NCI-H446 treated with DMSO at 0.1 percent for 48 hours (cell line): Measurements from ENCODE around the gene BCL11B.
"Not testable (repeated sequence)": the region's sequence is repeated elsewhere in the genome, so short reads cannot be mapped to it uniquely, and the experiment has no call there.

ENCODE experiments used
- DNase-seq: peaks from one replicate; lab custom pipeline; 2025; lab: John Stamatoyannopoulos, UW

BCL11B gene

DNA sequence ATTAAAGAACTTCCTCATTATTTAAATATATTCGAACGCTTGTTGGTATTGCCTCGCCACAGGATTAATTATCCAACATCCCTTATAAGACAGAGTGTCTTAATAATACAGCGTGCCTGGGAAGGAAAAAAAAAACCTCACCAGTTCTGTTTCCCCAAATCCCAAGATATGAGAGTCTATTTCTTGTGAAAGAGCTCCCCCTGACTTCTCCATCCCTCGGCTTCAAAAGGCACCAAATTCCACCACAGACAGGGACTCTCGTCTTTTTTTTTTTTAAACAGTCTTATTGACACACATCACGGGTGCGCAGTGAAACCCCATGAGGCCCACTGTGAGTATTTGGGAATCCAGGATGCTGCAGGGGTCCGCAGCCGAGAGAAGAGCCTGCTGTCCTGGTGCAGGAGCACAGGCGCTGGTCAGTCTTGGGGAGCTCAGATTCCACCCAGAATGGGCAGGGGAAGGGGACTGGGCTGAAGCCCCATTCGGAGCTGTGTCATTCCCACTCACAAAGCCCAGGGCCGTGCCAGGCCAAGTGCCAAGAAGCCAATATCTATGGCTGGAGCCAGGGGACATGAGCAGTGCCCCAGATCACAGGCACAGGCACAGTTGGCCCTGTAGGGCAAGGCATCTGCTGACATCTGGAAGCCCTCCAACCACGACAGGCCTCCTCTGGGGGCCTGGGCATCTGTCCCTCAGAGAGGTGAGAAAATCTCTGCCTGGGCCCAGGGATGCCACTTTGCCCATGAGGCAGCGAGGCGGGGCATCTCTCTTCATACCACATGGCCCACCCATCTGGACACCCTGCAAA, 71.9 kb downstream of the BCL11B start:
- DNase-seq, result peak; percentile 50

DNA sequence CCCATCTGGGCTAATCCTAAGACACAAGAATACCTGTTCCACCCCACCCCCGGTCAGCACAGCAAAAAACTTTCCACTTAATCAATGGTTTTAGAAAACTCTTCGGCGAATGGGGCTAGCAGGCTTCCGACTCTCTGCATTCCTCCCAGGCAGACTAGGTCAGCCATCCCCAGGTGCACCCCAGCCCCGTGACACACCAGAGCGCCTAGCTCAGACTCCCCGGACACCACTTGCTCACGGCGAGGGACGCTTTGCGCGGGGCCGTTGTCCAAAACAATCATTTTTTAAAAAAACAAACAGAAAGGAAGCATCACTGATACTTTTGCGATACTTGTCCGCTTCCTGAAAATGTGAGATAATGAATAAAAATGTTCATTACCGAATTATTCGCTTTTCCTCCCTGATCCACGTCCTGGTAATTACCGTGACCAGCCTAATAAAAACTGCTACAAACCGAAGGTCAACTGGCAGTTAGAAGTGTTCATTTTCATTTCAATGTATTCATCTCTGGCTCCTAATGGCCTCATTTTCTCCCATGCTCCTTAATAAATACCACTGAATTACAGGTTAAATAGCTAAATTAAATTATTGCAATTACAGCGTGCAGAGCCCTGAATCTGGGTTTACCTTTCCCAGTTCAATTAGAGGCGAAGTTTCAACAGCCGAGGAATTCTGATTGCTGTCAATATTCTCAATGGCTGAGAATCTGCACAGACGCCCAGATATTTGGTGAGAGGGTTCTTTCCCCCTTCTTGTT, 73.1 kb downstream of the BCL11B start:
- DNase-seq, result no peak

DNA sequence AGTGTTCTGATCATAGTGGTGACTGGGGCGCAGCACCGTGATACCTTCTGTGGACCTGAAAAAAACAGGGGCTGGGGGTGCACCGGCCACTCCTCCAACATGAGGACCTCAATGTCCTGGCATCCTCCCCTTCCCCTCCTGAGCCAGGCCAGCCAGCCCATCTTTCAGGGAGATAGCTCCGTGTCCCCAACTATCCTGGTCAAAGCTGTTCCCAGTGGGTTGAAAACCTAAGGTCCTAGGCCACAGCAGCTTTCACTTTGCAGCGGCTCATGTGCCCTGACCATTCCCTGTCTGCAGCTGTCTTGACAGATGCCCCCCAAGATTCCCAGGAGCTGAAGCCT, 75.7 kb downstream of the BCL11B start:
- DNase-seq, result no peak

DNA sequence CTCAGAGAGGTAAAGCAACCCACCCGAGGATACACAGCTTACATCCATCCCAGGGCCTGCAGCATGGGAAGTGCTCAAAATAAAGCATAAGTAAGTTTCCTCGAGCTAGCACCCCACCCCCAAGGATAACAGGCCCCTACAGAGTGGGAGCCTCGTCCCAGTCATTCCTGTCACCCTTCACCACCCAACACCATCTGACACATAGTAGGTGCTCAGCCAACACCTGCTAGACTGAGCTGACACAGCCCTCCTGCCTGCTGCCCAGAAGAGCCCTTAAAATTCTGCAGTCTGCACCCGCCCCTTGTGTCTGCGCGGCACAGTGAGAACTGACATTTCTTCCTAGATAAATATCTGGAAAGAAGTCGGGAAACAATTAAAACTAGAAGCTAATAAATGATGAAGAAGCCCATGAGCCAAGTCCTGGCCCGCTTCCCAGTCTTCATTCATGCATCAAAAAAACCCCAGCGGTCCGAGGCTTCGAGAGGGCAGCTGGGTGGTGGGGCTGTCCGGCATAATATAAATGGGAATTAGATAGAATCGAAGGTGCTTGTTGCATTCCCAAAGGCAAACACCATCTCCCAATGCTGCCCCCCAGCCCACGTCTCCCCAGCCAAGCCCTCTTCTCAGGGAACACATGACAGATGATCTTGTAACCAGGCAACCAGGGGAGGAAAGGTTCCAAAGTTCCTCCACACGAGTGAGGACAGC, 76.2 kb downstream of the BCL11B start:
- peak; percentile 78 for DNase-seq

DNA sequence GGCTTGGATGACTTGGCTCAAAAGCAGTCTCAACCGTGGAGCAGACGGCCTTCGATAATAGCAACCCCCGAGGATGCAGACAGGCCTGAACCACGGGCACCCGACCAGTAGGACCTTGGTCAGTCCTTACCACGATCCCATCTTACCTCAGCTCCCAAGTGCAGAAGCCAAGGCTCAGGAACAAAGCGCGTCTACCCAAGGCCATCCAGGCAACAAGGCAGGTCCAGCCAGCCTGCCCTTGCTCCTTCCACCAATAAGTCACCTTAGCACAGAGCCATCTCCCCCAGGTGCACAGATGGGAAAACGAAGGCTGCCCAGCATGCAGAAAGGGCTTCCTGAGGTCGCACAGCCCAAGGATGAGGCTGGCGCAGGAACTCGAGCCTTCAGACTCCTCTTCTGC, 77.3 kb downstream of the BCL11B start:
- no peak for DNase-seq

DNA sequence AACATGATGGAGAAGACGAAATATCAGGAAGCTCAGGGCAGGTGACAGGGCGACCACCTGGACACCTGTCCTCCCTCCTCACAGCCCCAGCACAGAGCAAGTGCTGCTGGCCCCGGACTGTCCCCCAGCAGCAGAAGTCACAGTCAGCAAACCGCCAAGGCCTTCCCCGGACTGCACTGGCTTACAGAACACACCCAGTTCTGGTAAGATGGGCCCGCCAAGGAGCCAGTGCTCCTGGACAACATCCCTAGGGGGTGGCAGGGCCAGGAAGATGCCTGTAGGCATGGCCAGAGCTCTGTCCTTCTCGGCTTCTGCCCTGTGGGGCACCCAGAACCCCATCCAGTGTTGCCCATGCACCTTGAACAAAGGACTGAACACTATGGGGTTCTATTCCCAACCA, 77.9 kb downstream of the BCL11B start:
- DNase-seq, result no peak

DNA sequence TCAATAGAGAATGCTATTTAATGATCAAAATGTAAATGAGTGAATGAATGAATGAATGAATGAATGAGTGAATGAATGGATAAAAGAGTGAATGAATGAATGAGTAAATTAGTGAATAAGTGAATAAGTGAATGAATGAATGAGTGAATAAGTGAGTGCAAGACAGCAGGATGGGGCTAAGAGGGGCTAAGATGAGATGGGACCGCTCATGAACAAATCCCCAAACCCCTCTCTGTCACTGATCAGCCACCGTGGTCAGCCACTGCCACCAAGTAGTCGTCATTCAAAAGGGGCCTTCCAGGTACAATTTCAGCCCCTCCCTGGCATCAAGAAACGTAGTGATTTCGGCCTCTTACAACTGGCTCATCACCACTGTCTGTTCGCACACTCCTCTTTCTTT, 79.2 kb downstream of the BCL11B start:
- no peak for DNase-seq

DNA sequence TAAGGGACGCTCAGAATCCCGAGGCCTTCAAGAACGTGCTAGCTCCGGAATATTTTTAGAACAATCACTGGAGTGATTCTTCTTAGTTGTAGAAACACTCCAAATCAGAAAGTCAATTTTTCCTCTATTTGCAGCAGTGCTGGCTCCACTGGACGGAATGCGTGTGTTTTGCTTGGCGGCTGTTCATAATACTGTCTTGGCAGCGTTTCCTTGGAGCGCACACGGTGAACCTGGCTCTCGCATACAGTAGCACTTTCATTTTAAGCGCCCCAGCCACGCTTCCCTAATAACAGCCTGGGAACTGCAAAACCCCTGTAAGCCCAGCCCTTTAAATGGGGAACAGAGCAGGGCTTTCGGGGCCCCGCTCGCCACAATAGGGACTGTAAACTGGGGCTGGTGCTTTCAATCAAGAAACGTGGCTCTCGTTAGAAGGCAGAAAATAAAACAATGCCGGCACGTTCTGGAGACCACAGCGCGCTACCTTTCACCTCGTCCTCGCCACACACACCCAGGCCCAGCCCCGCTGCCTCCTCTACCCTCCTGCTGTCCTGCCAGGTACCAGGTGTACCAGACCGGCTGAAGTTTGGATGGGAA, 79.9 kb downstream of the BCL11B start:
- DNase-seq, result peak; percentile 67

DNA sequence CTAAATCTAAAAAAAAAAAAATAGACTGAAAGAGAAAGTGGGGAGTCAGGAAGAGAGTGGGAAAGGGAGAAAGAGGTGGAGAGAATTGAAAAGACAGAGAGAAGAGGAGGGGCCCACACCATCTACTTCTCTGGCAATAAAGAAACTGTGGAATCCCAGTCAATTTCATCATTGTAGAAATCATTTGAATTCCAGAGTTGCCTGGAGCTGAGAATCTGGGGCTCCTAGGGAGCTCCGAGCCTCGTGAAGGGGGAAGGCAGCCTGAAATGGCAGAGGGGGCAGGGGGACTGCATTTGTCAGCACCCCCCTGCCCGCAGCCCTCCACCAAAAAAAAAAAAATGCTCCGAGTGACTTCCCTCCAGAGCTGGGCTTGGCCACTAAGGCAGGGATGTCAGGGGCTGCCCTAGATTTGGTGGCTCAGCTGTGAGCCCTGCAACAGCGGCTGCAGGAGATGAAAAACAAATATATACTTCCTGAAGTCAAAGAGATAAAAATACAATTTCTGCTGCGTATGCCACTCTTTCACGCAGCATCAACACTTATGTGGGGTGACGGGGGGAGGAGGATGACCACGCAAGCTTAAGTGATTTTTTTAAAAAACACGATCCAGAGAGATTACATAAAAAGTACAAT, 80.5 kb downstream of the BCL11B start:
- no peak for DNase-seq

DNA sequence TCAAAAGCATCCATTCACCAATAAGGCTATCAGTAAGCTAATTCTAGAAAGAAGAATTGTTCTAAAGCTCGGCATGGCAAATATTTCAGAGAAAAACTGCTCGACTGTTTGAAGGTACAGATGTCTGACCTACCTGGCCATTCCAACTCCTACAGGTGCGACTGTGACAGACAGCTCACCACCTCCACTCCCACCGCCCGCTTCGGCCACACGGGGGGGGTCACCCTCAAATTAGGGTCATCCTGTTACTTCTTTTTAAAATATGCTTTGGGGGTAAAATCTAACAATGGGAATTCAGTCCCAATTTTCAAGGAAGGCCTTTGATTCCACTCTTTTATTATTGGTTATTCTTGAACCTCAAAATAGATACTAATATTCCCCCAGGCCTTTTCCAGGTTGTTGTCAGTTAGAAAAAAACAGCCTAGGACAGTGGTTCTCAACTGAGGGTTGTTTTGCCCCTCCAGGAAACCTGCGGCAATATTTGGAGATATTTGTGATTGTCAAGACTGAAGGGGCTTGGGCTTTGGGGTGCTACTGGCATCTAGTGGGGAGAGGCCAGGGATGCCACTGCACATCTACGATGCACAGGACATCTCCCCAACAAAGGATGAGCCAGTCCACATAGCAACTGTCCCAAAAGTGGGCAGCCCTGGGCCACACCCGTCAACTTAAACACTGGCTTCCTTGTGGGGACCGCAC, 81.2 kb downstream of the BCL11B start:
- no peak for DNase-seq

DNA sequence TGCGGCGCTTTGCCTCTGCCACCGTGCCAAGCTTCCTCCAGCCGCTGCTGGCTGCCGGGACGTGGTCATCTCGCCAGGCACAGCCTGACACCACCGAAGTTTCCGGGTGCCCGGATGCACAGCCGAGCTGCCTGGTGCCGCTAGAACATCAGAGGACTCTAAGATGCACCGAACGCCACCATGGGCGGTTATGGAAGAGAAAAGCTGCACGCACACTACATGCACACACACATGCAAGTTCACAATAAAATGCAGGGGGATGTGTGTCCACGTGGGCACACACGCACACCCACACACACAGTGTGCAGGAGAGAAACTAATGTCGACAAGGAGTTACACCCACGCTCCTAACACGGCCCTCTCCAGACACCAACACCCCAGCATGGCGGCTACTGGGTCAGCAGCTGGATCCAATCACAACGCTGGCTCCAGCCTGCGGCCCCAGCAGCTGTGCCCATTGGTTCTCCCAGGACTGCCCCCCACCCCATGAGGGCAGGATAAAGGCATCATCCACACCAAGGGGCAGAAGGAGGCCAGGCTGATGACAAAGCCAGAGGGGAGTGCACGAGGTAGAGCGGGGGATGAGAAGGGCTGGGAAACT, 82.7 kb downstream of the BCL11B start:
- no peak for DNase-seq

DNA sequence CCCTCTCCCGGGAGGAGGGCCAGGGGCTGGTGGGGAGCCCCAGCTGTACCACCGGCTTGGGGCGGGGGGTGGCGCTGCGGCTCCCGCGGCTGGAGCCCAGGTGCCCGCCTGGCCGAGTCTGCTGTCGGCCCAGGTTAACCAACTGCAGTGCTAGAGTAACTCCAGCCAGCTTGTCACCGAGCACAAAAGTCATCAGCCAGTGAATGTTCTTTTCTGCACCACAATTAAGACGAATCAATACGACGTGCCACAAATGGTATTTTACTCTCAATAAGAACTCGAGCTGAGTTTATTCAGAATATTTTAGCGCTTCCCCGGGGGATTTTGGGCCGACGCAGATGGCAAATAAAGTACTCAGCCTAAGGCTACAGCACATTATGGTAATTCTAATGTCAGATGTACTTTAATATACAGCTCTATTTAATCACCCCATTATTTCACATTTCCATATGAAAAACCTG, 83.2 kb downstream of the BCL11B start:
- no peak for DNase-seq

DNA sequence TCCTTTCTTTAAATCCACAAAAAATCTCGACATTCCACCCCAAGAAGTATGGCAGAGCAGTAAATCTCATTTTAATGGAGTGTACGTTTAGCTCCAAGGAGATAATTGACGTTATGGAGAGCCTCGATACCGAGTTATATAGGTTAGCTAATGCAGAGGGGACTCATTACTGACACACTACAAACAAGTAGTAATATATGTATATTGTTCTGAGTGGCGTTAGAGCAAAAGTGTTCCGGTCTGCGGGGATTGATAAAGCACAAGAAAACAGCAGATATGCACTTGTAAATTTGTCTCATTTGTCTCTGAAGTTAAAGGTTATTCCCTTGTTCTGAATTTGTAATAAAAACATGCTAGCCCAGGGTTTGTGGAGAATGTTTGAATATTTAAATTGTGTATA, 84.1 kb downstream of the BCL11B start:
- DNase-seq, result no peak

DNA sequence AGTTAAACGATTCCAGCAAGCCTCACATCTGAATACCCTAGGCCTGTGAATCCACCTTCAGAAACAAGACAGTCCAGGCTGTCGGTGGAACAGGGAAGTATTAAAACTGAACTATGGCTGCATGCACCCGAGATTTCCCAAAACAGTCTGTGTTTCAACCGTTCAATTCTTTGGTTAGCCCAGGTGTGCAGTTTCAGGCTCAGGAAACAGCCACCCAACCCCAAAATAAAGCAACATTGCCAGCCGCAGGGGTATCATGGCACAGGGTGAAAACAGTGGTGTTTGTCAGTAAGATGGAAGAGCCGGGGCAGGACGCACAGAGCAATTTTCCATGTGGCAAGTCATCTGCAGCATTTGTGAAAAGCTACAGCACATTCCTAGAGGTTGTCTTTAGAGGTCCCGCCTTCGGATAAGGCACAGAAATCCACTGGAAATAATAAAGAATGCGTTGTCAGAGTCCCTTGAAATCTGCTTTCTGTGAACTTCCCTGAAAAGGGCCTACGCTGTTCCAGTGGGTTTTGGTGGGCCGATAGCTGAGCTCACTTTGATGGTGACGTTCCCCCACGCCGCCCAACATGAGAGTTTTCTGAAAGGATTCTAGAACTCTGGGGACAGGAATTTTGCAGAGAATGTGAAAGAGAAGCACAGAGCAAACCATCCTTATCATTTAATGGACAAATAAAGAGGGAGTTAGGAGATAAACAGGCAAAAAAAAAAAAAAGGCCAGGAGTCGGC, 84.9 kb downstream of the BCL11B start:
- DNase-seq, result no peak

DNA sequence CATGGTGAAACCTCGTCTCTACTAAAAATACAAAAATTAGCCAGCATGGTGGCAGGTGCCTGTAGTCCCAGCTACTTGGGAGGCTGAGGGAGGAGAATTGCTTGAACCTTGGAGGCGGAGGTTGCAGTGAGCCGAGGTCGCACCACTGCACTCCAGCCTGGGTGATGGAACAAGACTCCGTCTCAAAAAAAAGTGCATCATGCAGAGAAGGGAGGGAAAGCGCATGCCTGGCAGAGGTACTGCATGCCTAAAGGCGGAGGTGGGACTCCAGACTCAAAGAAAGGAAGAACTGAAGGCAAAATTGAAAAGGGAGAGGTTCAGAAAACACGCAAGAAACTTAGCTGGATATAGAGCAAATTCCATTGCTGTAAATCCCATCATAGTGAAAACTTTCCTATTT, 85.7 kb downstream of the BCL11B start:
- not testable (repeated sequence) for DNase-seq

DNA sequence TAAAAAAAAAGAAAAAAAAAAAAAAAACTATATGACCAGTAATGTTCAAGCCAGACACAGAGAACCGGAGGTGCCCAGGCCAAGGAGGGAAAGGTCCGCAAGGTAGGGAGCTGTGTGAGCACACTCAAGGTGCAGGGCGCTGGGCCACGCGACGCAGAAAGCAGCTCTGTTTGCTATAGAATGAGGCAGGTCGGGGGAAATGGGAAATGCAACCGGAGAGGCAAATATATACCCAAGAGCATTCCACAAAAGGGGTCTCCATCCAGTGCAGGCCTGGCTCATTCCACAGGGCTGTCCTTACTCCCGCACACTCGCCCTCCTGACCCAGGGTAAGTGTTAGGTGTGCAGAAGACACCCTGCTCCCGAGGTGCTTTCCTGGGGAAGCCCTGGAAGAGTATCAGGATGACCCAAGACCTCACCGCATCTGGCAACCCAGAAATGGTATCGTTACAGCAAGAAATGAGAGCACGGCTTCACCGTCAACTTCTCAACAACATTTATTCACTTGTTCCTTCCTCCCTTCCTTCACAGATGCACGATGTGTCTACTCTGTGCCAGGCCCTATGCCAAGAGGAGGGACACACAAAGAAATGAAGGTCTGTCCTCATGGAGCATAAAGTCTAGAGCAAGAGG, 86.4 kb downstream of the BCL11B start:
- no peak for DNase-seq

DNA sequence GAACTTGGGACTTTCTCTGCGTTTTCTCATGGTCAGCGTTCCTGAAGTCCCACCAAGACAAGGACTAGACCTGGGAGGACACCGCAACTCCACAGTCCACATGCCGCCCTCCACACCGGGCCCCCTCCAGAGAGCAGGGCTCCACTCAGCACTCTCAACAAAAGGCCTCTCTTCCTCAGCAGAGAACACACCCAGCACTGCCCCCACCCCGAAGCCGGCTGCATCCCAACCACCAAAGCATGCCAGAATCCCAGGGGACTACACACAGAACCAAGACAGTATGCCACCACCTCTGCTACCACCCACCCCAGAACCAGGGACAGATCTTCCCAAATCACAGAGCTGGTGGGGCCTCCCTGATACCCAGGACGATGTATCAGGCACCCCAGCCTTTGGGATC, 88.3 kb downstream of the BCL11B start:
- no peak for DNase-seq

DNA sequence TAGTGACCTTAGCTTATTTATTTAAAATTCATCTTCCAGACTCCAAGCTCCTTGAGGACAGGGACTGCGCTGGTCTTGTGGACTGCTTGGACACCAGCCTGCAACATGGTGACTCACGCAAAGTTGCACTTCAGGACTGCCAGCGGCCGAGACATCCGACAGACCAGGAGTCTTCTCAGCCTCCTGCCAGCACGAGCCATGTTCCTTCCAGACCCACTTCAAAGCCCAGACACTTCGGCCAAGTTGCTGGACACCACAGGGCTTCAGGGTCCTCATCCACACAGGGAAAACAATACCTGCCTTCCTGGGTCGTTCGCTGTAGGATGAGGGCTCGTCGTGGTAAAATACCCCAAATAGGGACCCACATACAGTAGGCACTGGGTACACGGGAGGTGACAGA, 88.7 kb downstream of the BCL11B start:
- no peak for DNase-seq

DNA sequence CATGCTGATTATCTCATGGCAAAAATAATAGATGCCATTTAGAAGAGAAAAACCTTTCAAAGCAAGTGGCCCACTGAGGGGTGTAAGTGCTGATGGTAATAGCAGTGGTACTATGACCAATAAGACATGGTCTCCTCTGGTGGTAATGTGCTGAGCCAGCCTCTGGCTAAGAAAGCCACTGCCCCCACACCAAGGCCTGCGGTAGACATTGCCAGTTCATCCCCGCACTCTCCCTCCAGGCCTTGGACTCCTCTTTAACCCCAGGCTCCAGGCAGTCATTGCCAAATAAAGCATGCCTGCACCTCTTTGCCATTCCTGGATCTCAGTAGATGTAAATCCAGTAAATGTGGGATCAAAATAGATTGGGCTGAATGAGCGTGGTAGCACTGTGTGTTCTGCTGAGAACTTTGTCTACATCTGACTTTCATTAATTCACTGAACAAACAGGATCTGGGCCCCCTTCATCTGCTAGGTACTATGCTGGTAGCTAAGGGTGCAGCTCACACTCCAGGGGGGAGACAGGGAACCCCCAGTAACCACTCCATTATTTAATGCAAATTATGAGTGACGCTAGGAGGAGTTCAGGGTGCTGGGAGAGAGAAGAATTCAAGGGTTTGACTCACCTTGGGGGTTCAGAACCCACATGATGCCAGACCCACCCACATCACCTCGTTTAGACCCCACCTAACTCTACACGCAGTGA, 89.3 kb downstream of the BCL11B start:
- no peak for DNase-seq
